ENCODE measurements around the gene ZAP70. TPM values are rescaled to one million over a fixed set of nuclear protein-coding genes. Genes with fewer than 3 reads are reported as not detected.

ZAP70 gene
- total RNA-seq, 1 donor from 2014 or later, result 4.5 TPM

DNA sequence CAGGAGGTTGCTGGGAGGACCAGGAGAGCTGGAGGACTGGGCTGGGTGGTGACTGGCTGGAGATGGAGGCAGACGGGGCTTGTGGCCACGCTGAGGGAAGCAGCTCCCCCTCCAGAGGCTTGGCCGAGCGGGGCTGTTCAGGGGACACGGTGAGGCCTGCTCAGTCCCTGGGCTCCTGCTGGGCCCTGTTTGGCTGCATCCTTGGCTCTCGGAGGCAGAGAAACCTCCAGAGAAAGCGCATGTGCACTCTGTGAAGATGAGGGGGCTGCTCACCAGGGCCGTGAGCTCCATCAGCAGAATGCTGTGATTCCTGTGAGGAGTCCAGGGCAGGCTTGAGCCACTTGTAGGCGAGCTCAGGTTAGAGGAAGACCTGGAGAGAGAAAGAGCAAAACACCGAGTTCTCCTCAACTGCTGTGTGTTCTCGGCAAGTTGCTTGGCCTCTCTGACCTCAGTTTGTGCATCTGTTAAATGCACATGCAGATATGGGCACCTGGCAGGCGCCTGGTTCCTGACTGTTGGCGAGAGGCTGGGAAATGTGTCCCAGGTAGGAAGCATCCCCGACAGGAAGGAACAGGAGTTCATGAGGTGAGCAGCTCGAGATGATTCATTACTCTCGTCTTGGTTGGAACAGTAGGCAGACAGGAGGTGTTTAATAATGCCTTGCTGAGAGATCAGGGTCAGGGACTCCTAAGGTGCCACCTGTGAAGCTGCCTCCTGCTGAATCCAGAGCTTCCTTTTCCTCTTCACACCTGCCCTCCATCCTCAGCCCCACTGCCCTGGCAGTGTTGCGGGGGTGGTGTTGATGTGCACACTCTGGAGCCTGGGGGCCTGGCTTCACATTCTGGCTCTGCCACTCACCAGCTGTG lies 941 bp downstream of the ZAP70 start:
- DNase-seq (ENCODE audit: low spot score) (no peak), ATAC-seq (no peak)
- intact Hi-C loops (cut with DNase I), result no loop called here

- no peak for DNase-seq (ENCODE audit: low spot score)
- intact Hi-C loops (cut with DNase I), result no loop called here
- no peak for ATAC-seq
Measured at GRCh38 chr2:97714950-97715652, 1.7 kb downstream of the ZAP70 start.

GRCh38 chr2:97715951-97716694 lies 2.7 kb downstream of the ZAP70 start:
- ATAC-seq (no peak), DNase-seq (ENCODE audit: low spot score) (no peak)
- intact Hi-C loops (cut with DNase I), result no loop called here

GRCh38 chr2:97716695-97717612 lies 3.6 kb downstream of the ZAP70 start:
- ATAC-seq (no peak), DNase-seq (ENCODE audit: low spot score) (no peak)
- intact Hi-C loops (cut with DNase I), result no loop called here

DNA sequence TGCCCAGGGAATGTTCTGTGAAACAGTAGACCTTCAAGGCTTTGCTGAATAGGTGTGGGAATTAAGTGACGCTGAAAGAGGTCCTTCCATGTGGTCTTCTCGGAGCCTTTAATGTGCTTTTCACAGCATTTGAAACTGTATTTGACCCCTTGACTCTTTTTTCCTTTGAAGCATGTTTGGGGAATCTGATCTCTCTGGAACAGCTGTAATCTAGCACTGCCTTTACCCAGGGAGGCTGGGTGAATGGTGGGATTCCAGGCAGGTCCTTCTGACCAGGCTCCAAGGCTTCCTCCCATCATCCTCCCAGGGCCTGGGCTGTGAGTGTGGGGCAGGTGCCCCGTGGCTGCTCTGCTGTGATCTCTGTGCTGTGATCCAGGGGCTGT lies 4.2 kb downstream of the ZAP70 start:
- DNase-seq (ENCODE audit: low spot score) (no peak), ATAC-seq (no peak)
- intact Hi-C loops (cut with DNase I), result no loop called here

GRCh38 chr2:97718051-97718882 lies 4.9 kb downstream of the ZAP70 start:
- intact Hi-C loops (cut with DNase I), result no loop called here
- DNase-seq (ENCODE audit: low spot score), result no peak
- no peak for ATAC-seq

GRCh38 chr2:97718942-97719341 lies 5.6 kb downstream of the ZAP70 start:
- intact Hi-C loops (cut with DNase I), result no loop called here
- ATAC-seq (no peak), DNase-seq (ENCODE audit: low spot score) (no peak)

GRCh38 chr2:97719362-97720155 lies 6.2 kb downstream of the ZAP70 start:
- intact Hi-C loops (cut with DNase I), result no loop called here
- no peak for DNase-seq (ENCODE audit: low spot score)
- ATAC-seq, result no peak

DNA sequence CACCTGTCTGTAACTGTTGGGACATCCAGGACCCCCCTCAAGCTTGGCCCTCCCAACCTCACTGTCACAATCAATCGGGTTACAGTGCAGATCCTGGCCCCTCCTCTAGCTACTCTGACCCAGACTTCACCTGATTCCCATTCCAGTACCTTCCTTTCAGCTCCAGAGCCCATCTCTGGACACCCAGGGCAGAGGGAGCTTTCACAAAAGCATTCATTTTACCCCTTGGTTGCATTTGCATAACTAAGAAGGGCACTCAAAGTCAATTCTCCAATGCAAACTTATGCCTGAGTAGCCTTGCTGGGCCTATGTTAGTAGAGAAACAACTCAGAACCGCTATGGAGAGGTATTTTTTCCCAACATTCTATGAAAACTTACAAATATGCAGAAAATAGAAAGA lies 7.4 kb downstream of the ZAP70 start:
- intact Hi-C loops (cut with DNase I), result loop anchor here (1.0 kb wide), 1 partner anchor 13 kb away; no protein-coding TSS in a partner anchor
- ATAC-seq (no peak), DNase-seq (ENCODE audit: low spot score) (no peak)

DNA sequence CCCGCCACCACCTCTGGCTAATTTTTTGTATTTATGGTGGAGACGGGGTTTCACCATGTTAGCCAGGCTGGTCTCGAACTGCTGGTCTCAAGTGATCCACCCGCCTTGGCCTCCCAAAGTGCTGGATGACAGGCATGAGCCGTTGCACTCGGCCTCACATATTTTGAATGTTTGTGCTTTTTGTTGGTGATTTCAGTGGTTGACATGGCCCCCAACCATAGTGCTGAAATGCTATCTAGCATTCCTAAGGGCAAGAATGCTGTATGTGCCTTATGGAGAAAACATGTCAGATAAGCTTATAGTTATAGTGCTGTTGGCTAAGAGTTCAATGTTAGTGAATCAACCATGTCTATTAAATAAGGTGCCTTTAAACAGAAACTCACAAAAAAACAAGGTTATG lies 8.9 kb downstream of the ZAP70 start:
- no peak for DNase-seq (ENCODE audit: low spot score)
- ATAC-seq, result no peak
- intact Hi-C loops (cut with DNase I), result no loop called here

DNA sequence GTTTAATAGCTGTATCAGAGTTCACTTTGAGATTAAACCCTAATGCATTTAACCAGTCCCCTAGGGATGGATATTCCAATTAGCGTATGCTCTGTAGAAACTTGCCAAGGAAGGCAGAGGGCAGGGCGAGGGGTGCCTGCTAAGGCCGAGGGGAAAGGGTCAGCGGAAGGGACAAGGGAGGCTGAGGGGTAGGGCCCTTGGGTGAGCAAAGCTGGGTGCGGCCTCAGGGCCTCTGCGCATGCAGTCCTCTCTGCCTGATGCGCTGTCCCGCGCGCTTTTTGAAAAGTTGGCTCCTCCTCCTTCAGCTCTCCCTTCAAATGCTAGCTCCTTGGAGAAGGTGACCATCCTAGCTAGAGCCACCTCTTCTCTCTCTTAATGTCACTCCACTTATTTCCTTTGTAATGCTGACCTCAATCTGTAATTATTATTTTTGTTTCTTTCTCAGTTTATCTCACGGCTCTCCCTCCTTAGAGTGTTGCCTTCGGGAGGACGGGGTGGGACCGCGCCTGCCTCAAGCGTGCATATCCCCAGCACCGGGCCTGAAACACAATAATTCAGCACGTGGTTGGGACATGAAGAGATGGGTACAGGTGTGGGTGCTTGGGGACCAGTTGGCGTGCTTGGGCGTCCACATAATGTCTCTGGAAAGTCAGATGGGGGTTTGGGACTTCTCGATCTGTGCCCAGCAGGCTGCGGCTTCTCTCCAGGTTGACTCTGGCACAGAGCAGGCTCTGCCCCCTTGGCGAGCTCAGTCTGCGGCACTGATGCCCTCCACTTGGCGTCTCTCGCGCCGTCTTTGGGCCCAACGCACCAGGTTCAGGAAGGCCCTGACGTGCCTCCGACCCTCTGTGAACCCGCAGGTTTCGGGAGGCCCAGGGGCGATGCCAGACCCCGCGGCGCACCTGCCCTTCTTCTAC lies 10.0 kb downstream of the ZAP70 start:
- ATAC-seq, result no peak
- intact Hi-C loops (cut with DNase I), result no loop called here
- no peak for DNase-seq (ENCODE audit: low spot score)

GRCh38 chr2:97724073-97724410 lies 10.7 kb downstream of the ZAP70 start:
- intact Hi-C loops (cut with DNase I), result no loop called here

GRCh38 chr2:97724501-97724900 lies 11.1 kb downstream of the ZAP70 start:
- intact Hi-C loops (cut with DNase I), result no loop called here

More at GRCh38 chr2:97724073-97724410, 10.7 kb downstream of the ZAP70 start:
- no peak for DNase-seq (ENCODE audit: low spot score)
- ATAC-seq, result no peak

DNA sequence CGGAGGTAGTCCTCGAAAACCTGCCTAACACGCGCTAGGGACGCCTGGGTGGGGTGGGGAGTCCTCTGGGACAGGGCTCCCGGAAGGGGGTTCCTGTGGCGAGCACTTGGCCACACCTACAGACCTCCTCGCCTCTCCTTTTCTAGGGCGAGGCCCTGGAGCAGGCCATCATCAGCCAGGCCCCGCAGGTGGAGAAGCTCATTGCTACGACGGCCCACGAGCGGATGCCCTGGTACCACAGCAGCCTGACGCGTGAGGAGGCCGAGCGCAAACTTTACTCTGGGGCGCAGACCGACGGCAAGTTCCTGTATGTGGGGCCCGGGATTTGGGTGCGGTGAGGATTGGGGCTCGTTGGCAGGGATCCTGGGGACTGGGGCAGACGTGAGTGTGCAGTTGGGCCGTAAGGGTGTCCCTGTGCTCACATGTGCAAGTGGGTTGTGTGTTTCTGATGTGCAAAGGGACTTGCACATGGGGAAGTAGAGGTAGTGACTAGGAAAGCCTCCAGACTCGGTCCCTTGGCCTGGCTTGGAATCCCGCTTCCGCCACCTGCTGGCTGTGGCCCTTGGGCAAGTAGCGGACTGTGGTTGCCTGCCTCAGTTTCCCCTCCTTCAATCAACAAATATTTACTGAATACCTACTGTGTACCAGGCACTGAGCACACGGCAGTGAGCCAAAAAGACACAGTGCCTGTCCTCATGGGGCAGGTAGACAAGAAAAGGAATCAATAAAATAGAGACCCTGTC lies 11.7 kb downstream of the ZAP70 start:
- DNase-seq (ENCODE audit: low spot score) (no peak), ATAC-seq (no peak)
- intact Hi-C loops (cut with DNase I), result no loop called here

More at GRCh38 chr2:97724501-97724900, 11.1 kb downstream of the ZAP70 start:
- DNase-seq (ENCODE audit: low spot score) (no peak), ATAC-seq (no peak)

DNA sequence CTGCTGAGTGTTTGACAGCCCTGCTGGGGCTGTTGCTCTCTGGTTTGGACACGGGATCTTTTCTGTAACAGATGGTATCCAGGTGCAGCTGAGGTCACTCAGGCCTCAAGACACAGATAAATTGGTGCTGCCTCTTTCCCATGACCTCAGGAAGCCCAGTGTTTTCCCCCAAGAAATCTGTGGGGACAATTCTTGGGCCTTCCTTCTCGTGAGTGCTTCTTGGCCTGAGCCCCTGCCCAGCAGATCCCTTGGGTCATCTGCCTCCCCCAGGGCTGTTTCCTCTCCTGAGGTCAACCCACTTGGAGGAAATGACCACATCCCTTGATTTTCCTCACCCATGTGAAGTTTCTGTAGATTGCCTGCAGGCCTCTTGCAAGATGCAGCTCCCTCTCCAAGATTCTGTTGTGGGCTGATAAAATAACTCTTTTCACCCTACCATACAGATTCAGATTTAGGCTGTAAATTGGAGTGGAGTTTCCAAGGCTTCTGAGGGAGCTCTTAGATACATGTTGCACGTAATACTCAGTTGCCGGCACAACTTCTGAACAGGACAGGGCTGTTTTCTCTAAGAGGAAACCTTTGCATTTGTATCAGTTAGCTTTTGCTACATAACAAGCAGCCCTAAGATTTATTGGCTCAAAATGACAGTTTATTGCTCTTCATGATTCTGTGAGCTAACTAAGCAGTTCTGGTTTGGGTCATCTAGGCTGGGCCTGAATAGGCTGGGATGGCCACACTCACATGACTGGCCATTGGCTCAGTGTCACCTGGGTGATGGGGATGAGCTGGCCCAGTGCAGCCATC lies 13.1 kb downstream of the ZAP70 start:
- intact Hi-C loops (cut with DNase I), result no loop called here
- ATAC-seq (peak; percentile 38), DNase-seq (ENCODE audit: low spot score) (no peak)
